ENCODE data around the gene INSL3. TPM values are rescaled to one million over a fixed set of nuclear protein-coding genes. Genes with fewer than 3 reads are reported as not detected.

Gene INSL3
- total RNA-seq, 1 donor from 2014 or later, result not detected

DNA sequence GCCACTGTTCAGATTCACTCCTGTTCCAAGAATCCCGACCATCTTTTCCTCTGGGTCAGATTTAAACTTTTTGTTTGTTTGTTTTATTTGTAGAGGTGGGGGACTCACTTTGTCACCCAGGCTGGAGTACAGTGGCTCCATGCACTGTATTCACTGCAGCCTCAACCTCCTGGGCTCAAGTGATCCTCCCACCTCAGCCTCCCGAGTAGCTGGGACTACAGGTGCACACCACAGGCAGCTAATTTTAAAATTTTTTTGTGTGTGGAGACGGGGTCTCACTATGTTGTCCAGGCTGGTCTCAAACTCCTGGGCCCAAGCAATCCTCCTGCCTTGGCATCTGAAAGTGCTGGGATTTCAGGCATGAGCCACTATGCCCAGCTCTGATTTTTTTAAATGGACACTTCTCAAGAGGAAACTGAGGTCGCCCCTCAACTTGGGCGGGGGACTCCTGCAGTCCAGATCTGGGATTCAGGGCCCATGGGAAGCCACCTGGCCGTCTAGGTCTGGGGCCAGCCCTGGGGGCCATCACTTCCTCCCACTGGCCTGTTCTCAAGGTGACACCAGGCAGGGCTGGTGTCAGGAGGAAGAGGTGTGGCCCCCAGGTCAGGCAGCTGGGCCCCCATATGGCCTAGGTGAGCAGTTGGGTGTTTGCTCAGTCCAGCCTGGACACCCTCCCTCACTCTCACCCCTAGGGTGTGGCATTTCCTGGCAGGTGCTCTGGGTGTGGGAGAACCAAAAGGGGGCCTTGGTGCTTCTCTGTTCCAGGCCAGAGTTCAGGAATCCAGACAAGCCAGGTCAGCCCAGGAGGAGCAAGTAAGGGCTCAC, 25.1 kb downstream of the INSL3 start:
- no peak overlapping the region for H3K4me3 ChIP-seq (ENCODE audit: insufficient read depth, low read depth, low read length)
- H3K36me3 ChIP-seq (ENCODE audit: insufficient read depth, low read length), result no peaks in the 10 kb centered on the region
- H3K9me3 ChIP-seq (ENCODE audit: insufficient read depth, low read depth, low read length), result no peaks in the 10 kb centered on the region
- H4K20me1 ChIP-seq (ENCODE audit: insufficient read depth, low read length), result no peaks in the 10 kb centered on the region
- Mint-ChIP-seq H3K27me3 (ENCODE audit: low read depth, unreplicated experiment) (peaks cover 44% of the 10 kb centered on the region), H3K4me3 (ENCODE audit: unreplicated experiment) (no peak overlapping the region), H3K9me3 (ENCODE audit: unreplicated experiment) (no peaks in the 10 kb centered on the region), H3K4me1 (ENCODE audit: low read depth, unreplicated experiment) (peaks cover 2% of the 10 kb centered on the region), H3K27ac (ENCODE audit: unreplicated experiment) (no peak overlapping the region), H3K36me3 (ENCODE audit: low read depth, unreplicated experiment) (no peaks in the 10 kb centered on the region)
- FAIRE-seq, result no peak
- H3K4me1 ChIP-seq (ENCODE audit: insufficient read depth, low read length), result no peaks in the 10 kb centered on the region
- H3K27me3 ChIP-seq (ENCODE audit: insufficient read depth, low read length), result peaks cover 32% of the 10 kb centered on the region
- no peak overlapping the region for H3K9ac ChIP-seq (ENCODE audit: low read length)
- no peaks in the 10 kb centered on the region for H3K79me2 ChIP-seq (ENCODE audit: insufficient read depth, low read length)
- TF ChIP-seq, protein P1, sequence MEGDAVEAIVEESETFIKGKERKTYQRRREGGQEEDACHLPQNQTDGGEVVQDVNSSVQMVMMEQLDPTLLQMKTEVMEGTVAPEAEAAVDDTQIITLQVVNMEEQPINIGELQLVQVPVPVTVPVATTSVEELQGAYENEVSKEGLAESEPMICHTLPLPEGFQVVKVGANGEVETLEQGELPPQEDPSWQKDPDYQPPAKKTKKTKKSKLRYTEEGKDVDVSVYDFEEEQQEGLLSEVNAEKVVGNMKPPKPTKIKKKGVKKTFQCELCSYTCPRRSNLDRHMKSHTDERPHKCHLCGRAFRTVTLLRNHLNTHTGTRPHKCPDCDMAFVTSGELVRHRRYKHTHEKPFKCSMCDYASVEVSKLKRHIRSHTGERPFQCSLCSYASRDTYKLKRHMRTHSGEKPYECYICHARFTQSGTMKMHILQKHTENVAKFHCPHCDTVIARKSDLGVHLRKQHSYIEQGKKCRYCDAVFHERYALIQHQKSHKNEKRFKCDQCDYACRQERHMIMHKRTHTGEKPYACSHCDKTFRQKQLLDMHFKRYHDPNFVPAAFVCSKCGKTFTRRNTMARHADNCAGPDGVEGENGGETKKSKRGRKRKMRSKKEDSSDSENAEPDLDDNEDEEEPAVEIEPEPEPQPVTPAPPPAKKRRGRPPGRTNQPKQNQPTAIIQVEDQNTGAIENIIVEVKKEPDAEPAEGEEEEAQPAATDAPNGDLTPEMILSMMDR (IDR thresholded peaks at IDR 0.05; ENCODE audit: insufficient read depth, low read depth, low read length), result no peak
- no peak for TF ChIP-seq EZH2 (IDR thresholded peaks at IDR 0.05; ENCODE audit: insufficient read depth, low read length)
- no peak overlapping the region for H3K27ac ChIP-seq (ENCODE audit: low read depth, low read length)
- DNase-seq (ENCODE audit: low read depth), result no peak
- H3K4me2 ChIP-seq (ENCODE audit: low read length), result no peak overlapping the region
- no peak overlapping the region for H2AFZ ChIP-seq (ENCODE audit: low read depth, low read length)

DNA sequence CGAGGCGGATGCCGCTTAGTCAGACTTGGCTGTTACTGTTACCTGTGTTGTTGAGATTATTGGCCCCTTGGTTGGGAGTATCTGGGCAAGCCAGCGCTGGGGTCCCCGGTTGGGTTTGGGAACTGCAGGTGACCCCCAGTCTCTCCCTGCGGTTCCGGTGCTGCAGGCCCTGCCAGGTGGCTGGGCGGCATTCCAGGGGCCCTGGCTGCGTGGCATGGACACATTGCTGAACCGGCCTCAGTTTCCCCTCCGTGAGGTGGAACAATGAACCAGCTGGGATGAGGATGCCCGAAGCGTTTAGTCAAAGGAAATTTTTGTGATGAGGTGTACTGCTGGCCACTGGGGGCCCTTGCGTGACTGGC, 25.8 kb downstream of the INSL3 start:
- Histone ChIP-seq H3K36me3 (ENCODE audit: insufficient read depth, low read length) (no peaks in the 10 kb centered on the region), H3K4me1 (ENCODE audit: insufficient read depth, low read length) (no peaks in the 10 kb centered on the region), H3K9ac (ENCODE audit: low read length) (no peak overlapping the region), H3K27ac (ENCODE audit: low read depth, low read length) (no peak overlapping the region), H4K20me1 (ENCODE audit: insufficient read depth, low read length) (no peaks in the 10 kb centered on the region), H3K27me3 (ENCODE audit: insufficient read depth, low read length) (peaks cover 32% of the 10 kb centered on the region), H2AFZ (ENCODE audit: low read depth, low read length) (no peak overlapping the region), H3K79me2 (ENCODE audit: insufficient read depth, low read length) (no peaks in the 10 kb centered on the region), H3K9me3 (ENCODE audit: insufficient read depth, low read depth, low read length) (no peaks in the 10 kb centered on the region), H3K4me2 (ENCODE audit: low read length) (no peak overlapping the region), H3K4me3 (ENCODE audit: insufficient read depth, low read depth, low read length) (no peak overlapping the region)
- H3K4me3 Mint-ChIP-seq (ENCODE audit: unreplicated experiment), result no peak overlapping the region
- H3K27me3 Mint-ChIP-seq (ENCODE audit: low read depth, unreplicated experiment), result peaks cover 41% of the 10 kb centered on the region
- H3K9me3 Mint-ChIP-seq (ENCODE audit: unreplicated experiment), result no peaks in the 10 kb centered on the region
- no peak for TF ChIP-seq EZH2 (IDR thresholded peaks at IDR 0.05; ENCODE audit: insufficient read depth, low read length)
- TF ChIP-seq, protein P1 (IDR thresholded peaks at IDR 0.05; ENCODE audit: insufficient read depth, low read depth, low read length), result no peak
- DNase-seq (ENCODE audit: low read depth) (no peak), FAIRE-seq (no peak)
- H3K36me3 Mint-ChIP-seq (ENCODE audit: low read depth, unreplicated experiment), result no peaks in the 10 kb centered on the region
- H3K27ac Mint-ChIP-seq (ENCODE audit: unreplicated experiment), result no peak overlapping the region
- peaks cover 2% of the 10 kb centered on the region for H3K4me1 Mint-ChIP-seq (ENCODE audit: low read depth, unreplicated experiment)

All from astrocyte (in vitro differentiated cells and primary cell).